ENCODE data around the gene TNFRSF17. TPM values are rescaled to one million over a fixed set of nuclear protein-coding genes. Genes with fewer than 3 reads are reported as not detected.

The TNFRSF17 gene
- total RNA-seq, 1 experiment from 2014 or later = not detected

- peak overlapping the region; percentile 99 for H3K4me2 ChIP-seq
- H3F3A ChIP-seq (ENCODE audit: insufficient read depth, low read depth) = peaks cover 3% of the 10 kb centered on the region; the same call in 1 of the 2 replicates
- no peaks in the 10 kb centered on the region for H3K36me3 ChIP-seq (ENCODE audit: low read depth)
- TSS peak; percentile 36 for BruUV-seq (replicated peaks)
- no peaks in the 10 kb centered on the region for H3K9me3 ChIP-seq (ENCODE audit: insufficient read depth, low read depth)
- no peaks in the 10 kb centered on the region for H3K27me3 ChIP-seq (ENCODE audit: insufficient read depth, low read depth)
- H3K4me3 ChIP-seq = peak overlapping the region; percentile 93
- ChIA-PET CTCF (no interaction called here), POLR2A (ENCODE audit: unreplicated experiment) (interaction anchor here (0.6 to 1.4 kb wide), 3 partner anchors 50 to 217 kb away, joined by 3 to 8 read pairs (median 4); no protein-coding TSS in a partner anchor)
- no peaks in the 10 kb centered on the region for H3K9me2 ChIP-seq (ENCODE audit: insufficient read depth)
- peaks cover 19% of the 10 kb centered on the region; the same call in 1 of the 2 replicates for H3K4me1 ChIP-seq (replicated peaks; ENCODE audit: insufficient read depth)
- peak; percentile 35 to 48 for DNase-seq
- peaks cover 27% of the 10 kb centered on the region for H3K79me2 ChIP-seq (ENCODE audit: low read depth)
- peak overlapping the region; percentile 98 for H2AFZ ChIP-seq
- H3K27ac ChIP-seq = peak overlapping the region; percentile 44
- no peaks in the 10 kb centered on the region for H4K20me1 ChIP-seq (ENCODE audit: insufficient read depth)
- intact Hi-C loops (cut with micrococcal nuclease; ENCODE audit: unreplicated experiment) = loop anchor here (2.0 to 5.0 kb wide), 3 partner anchors 49 to 85 kb away; partner anchors contain the start of gene GSPT1
- TF ChIP-seq CTCF (conservative IDR thresholded peaks at IDR 0.05) = no peak
- TF ChIP-seq EZH2 (IDR thresholded peaks at IDR 0.05; ENCODE audit: low read depth) = no peak
Measured at GRCh38 chr16:11977376-11978041, 12.5 kb downstream of the TNFRSF17 start.

- no peak for TF ChIP-seq CTCF (conservative IDR thresholded peaks at IDR 0.05)
- H3K4me3 ChIP-seq = peak overlapping the region; percentile 93; the same call in 1 of the 2 replicates
- peak overlapping the region; percentile 99 for H3K4me2 ChIP-seq
- H2AFZ ChIP-seq = peak overlapping the region; percentile 98; the same call in 1 of the 2 replicates
- H3K27ac ChIP-seq = peak overlapping the region; percentile 44
- H3K36me3 ChIP-seq (ENCODE audit: low read depth) = no peaks in the 10 kb centered on the region
- no peaks in the 10 kb centered on the region for H4K20me1 ChIP-seq (ENCODE audit: insufficient read depth)
- no peak for DNase-seq
- ChIA-PET CTCF (no interaction called here), POLR2A (ENCODE audit: unreplicated experiment) (interaction anchor here (1.4 kb wide), 1 partner anchor 50 kb away, joined by 8 read pairs; no protein-coding TSS in a partner anchor)
- no peaks in the 10 kb centered on the region for H3K9me3 ChIP-seq (ENCODE audit: insufficient read depth, low read depth)
- no TSS peak for BruUV-seq (replicated peaks)
- no peaks in the 10 kb centered on the region for H3K9me2 ChIP-seq (ENCODE audit: insufficient read depth)
- peaks cover 18% of the 10 kb centered on the region; the same call in 1 of the 2 replicates for H3K4me1 ChIP-seq (replicated peaks; ENCODE audit: insufficient read depth)
- peaks cover 26% of the 10 kb centered on the region for H3K79me2 ChIP-seq (ENCODE audit: low read depth)
- peaks cover 2% of the 10 kb centered on the region; the same call in 1 of the 2 replicates for H3F3A ChIP-seq (ENCODE audit: insufficient read depth, low read depth)
- intact Hi-C loops (cut with micrococcal nuclease; ENCODE audit: unreplicated experiment) = loop anchor here (5.0 kb wide), 2 partner anchors 61 to 84 kb away; partner anchors contain the start of gene GSPT1
- no peaks in the 10 kb centered on the region for H3K27me3 ChIP-seq (ENCODE audit: insufficient read depth, low read depth)
Measured at GRCh38 chr16:11978080-11978479, 13.1 kb downstream of the TNFRSF17 start.

- Histone ChIP-seq H2AFZ (no peak overlapping the region), H3K9me3 (ENCODE audit: insufficient read depth, low read depth) (no peaks in the 10 kb centered on the region), H4K20me1 (ENCODE audit: insufficient read depth) (no peaks in the 10 kb centered on the region), H3K27ac (no peak overlapping the region), H3K79me2 (ENCODE audit: low read depth) (peaks cover 26% of the 10 kb centered on the region), H3K4me2 (no peak overlapping the region), H3F3A (ENCODE audit: insufficient read depth, low read depth) (no peaks in the 10 kb centered on the region), H3K36me3 (ENCODE audit: low read depth) (no peaks in the 10 kb centered on the region), H3K4me1 (replicated peaks; ENCODE audit: insufficient read depth) (peaks cover 11% of the 10 kb centered on the region; the same call in 1 of the 2 replicates), H3K4me3 (no peak overlapping the region), H3K27me3 (ENCODE audit: insufficient read depth, low read depth) (no peaks in the 10 kb centered on the region), H3K9me2 (ENCODE audit: insufficient read depth) (no peaks in the 10 kb centered on the region)
- POLR2A ChIA-PET (ENCODE audit: unreplicated experiment) = no interaction called here
- BruUV-seq (replicated peaks) = no TSS peak
- TF ChIP-seq CTCF (conservative IDR thresholded peaks at IDR 0.05) (no peak), EZH2 (IDR thresholded peaks at IDR 0.05; ENCODE audit: low read depth) (no peak)
- intact Hi-C loops (cut with micrococcal nuclease; ENCODE audit: unreplicated experiment) = loop anchor here (5.0 kb wide), 2 partner anchors 62 to 83 kb away; partner anchors contain the start of gene GSPT1
- no peak for DNase-seq
- CTCF ChIA-PET = no interaction called here
Measured at GRCh38 chr16:11979013-11979672, 14.1 kb downstream of the TNFRSF17 start.
